Dermis blood vessel endothelial cell (primary cell): ENCODE measurements around the gene PPP4R3B. TPM values are rescaled to one million over a fixed set of nuclear protein-coding genes. Genes with fewer than 3 reads are reported as not detected.
"Not testable (repeated sequence)": the region's sequence is repeated elsewhere in the genome, so short reads cannot be mapped to it uniquely, and the experiment has no call there.

Experiments used
- DNase-seq: peaks from one replicate; pipeline ENCODE4 v3.0.0; 2010
- total RNA-seq: library from RNA; depleted of rRNA; stranded (reverse); fragments of >200 nt; gene quantifications from 2 replicates; pipeline ENCODE4 v1.2.3, GENCODE V29; 2014

The PPP4R3B gene
- total RNA-seq, 1 donor from 2014 or later = 52.2 TPM

- no peak for DNase-seq
Observed at GRCh38 chr2:55595536-55595935, 21.9 kb downstream of the PPP4R3B start.

DNA sequence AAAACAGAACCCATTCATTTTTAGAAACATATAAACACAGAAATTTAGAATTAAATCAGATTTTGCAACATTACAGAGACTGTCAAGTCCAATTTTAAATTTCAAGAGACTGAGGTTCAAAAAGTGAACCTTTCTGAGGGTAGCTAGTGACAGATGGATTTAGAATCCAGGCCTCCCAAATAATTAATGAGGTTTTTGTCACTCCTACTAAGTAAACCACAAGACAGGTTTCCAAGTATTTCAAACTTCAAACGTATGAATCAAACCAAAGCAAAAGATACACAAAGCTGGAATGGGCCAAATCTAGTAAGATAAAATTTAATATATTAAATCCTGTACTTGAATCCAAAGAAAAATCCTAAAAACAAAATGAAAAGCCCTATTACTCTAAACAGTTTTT lies 25.3 kb downstream of the PPP4R3B start:
- no peak for DNase-seq

DNA sequence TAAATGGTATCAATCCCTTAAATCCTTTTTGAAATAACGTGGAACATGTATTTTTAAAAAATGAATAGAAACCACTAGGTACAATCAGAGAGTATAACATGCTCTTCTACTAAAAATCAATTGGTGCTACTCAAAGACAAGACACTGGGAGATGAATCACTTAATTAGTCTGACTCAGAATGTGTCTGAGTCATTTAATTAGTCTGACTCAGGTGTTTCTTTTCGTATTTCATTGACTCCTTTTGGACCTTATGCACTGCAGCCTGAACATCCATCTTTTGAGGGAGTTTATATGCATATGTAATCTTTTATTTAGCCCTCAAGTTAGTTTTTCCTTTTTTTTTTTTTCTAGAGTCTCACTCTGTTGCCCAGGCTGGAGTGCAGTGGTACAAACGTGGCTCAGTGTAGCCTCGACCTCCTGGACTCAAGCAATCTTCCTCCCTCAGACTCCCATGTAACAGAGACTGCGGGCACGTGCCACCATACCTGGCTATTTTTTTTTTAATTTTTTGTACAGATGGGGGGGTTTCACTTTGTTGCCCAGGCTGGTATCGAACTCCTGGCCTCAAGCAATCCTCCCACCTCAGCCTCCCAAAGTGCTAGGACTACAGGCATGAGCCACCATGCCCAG lies 26.5 kb downstream of the PPP4R3B start:
- DNase-seq = peak; percentile 20

DNA sequence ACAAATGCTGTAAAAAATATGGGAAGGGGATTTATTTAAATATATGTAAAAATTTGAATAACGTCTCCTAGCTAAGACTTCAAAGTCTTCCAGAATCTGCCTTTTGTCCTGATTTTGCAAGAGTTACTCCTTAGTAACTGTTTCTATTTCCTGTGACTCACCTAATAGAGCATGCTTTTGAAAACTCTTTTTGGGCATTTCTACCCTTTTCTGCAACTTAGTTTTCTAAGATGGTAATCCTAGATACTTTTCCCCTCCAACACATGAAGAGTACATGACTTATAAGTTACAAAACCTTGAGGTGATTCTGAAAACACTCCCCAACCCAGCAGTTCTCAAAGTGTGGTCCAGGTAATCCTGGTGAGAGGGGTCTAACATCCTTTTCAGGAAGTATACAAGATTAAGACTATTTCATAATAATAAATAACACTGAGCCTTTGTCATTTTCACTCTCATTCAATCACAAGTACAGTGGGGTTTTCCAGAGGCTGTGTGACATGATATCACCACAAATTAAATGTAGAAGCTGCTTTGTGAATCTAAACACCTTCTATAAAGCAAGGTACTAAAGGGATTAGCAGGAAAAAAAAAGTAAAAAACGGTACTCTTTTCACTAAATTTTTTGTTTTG lies 31.9 kb downstream of the PPP4R3B start:
- DNase-seq = peak; percentile 55

- DNase-seq = no peak
Observed at GRCh38 chr2:55581874-55582547, 35.4 kb downstream of the PPP4R3B start.

- DNase-seq = peak; percentile 26
Observed at GRCh38 chr2:55581435-55581834, 36.0 kb downstream of the PPP4R3B start.

DNA sequence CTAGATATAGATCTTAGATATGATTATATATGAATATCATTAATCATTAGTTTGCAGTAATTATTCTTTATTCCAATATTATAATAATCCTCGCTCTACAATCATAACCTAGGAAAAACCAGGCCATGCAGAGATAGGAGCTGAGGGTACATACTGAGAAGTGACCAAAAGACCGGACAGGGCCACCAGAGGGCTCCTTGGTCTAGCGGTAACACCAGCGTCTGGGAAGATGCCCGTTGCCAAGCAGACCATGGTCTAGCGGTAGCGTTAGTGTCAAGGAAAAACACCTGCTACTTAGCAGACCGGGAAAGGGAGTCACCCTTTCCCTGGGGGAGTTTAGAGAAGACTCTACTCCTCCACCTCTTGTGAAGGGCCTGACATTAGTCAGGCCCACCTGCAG lies 48.4 kb downstream of the PPP4R3B start:
- peak; percentile 8 for DNase-seq

DNA sequence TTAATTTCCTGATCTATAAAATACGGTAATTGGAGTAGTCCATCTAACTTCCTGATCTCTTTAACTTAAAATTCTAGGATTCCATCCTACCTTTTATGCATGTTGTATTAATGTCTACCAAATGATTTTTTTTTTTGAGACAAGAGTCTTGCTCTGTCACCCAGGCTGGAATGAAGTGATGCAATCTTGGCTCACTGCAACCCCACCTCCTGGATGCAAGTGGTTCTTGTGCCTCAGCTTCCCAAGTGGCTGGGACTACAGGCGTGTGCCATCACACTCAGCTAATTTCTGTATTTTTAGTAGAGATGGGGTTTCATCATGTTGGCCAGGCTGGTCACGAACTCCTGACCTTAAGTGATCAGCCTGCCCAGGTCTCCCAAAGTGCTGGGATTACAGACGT lies 50.1 kb downstream of the PPP4R3B start:
- no peak for DNase-seq

DNA sequence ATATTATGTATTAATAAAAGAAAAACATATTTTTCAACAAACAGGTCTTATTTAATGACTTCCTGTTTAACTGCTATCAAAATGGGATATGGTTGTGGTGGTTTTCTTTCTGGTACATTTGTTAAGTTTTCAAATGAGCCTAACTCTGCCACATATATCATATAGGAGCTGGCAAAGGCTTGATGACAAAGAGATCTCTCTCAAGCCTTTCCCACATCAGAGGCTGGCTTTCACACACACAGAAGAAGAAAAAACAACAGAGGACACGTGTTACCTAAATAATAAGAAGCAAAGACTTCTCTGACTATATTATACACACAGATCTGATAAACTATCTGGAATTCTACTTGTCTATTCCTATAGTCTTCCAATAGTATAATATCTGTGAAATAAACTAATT lies 51.8 kb downstream of the PPP4R3B start:
- DNase-seq = no peak

DNA sequence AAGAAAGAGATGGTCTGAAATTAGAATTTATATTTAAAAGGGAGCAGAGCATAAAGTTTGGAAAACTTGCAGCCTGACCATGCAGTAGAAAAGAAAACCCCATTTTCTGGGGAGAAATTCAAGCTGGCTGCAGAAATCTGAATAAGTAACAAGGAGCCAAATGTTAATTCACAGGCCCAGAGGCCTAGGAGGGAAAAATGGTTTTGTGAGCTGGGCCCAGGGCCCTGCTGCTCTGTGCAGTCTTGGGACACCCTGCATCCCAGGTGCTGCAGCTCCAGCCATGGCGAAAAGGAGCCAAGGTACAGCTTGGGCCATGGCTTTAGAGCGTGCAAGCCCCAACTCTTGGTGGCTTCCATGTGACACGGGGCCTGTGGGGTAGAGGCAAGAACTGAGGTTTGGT lies 56.6 kb downstream of the PPP4R3B start:
- DNase-seq = no peak

- DNase-seq = no peak
Observed at GRCh38 chr2:55556809-55557208, 60.6 kb downstream of the PPP4R3B start.

- DNase-seq = peak; percentile 27
Observed at GRCh38 chr2:55555977-55556376, 61.4 kb downstream of the PPP4R3B start.

- DNase-seq = no peak
Observed at GRCh38 chr2:55553321-55553720, 64.1 kb downstream of the PPP4R3B start.

GRCh38 chr2:55550368-55551102 lies 66.9 kb downstream of the PPP4R3B start:
- DNase-seq = peak; percentile 80

- DNase-seq = not testable (repeated sequence)
Observed at GRCh38 chr2:55547679-55548078, 69.7 kb downstream of the PPP4R3B start.

- DNase-seq = no peak
Observed at GRCh38 chr2:55547001-55547400, 70.4 kb downstream of the PPP4R3B start.

GRCh38 chr2:55530539-55531081 lies 86.8 kb downstream of the PPP4R3B start:
- DNase-seq = peak; percentile 77

- DNase-seq = no peak
Observed at GRCh38 chr2:55526174-55526573, 91.2 kb downstream of the PPP4R3B start.

DNA sequence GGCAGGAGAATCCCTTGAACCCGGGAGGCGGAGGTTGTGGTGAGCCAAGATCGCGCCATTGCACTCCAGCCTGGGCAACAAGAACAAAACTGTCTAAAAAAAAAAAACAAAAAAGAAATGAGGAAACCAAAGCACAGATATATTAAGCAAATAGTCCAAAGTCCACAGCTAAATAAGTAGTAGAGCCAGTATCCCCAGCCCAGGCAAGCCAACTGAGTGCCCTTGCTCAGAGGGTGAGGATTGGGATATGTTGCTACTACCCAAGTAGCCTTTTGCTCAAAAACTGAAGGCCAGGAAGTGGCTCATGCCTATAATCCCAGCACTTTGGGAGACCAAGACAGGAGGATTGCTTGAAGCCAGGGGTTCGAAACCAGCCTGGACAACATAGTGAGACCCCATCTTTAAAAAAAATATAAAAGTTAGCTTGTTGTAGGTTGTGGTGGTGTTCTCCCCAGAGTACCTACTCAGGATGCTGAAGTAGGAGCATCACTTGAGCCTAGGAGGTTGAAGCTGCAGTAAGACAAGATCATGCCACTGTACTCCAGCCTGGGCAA lies 92.5 kb downstream of the PPP4R3B start:
- no peak for DNase-seq

GRCh38 chr2:55519938-55520885 lies 97.2 kb downstream of the PPP4R3B start:
- DNase-seq = peak; percentile 33

GRCh38 chr2:55518841-55519165 lies 98.6 kb downstream of the PPP4R3B start:
- DNase-seq = peak; percentile 14
